Memory B cell (primary cell): ENCODE results near the gene THRB.
A peak's percentile ranks its signal among the peaks of the same experiment; 100 is the strongest.

Source experiments
- ATAC-seq: fragments of 150-1000 bp; cut with Tn5 transposase; 2 replicates; pipeline ENCODE4 v1.10.0; 2021; ENCODE audit warnings: low read depth, mild to moderate bottlenecking, moderate library complexity
- DNase-seq, 2 donors: peaks; one replicate each; pipeline ENCODE4 v3.0.0; 2022; ENCODE audit warnings: low spot score in 2 of 2
- H3K27ac Mint-ChIP-seq: one replicate; pipeline ENCODE4 v1.8.0; 2022; ENCODE audit warnings: mild to moderate bottlenecking, moderate library complexity, mixed read lengths
- H3K27me3 Mint-ChIP-seq: one replicate; pipeline ENCODE4 v1.8.0; 2022; ENCODE audit warnings: mixed read lengths
- H3K36me3 Mint-ChIP-seq: one replicate; pipeline ENCODE4 v1.8.0; 2022; ENCODE audit warnings: mild to moderate bottlenecking, mixed read lengths
- H3K4me1 Mint-ChIP-seq: one replicate; pipeline ENCODE4 v1.8.0; 2022; ENCODE audit warnings: mixed read lengths
- H3K4me3 Mint-ChIP-seq: one replicate; pipeline ENCODE4 v1.8.0; 2022; ENCODE audit warnings: mild to moderate bottlenecking, moderate library complexity, mixed read lengths
- H3K9me3 Mint-ChIP-seq: one replicate; pipeline ENCODE4 v1.8.0; 2022; ENCODE audit warnings: mixed read lengths

The THRB gene

DNA sequence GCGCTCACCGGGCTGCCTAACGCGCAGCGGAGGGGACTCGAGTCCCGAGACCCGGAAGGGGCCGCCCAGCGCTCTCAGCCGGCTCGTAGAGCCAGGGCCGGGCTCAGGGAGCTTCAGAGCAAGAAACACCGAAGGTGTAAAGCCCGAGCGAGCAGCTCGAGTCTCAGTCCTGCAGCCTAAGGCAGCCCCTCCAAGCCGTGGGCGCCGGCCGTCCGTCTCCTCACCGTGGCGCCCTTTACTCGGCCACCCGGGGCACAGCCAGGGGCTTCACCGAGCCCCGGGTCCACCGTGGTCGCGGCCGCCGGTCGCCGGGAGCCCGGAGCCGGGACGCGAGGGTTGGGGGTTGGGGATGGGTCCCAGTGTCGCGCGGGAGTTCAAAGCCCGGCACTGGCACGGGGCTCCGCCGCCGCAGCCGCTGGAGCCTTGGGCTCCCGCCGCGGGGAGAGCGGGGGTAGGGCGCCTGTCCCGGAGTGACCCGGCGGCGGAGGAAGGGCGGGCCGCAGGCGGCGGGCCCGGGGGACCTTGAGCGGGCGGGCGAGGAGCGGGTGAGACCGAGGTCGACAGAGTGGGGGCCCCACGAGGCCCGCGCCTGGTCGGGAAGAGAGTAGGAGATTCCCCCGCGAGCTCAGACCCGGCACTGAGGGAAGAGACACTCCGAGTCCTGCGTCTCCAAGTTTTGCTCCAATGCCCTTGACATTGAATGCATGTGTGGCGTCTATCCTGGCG, 26.9 kb upstream of the THRB start:
- ATAC-seq (peak; percentile 68), DNase-seq (peak; percentile 13 to 32)
- H3K27me3 Mint-ChIP-seq = peaks cover 25% of the 10 kb centered on the region
- no peaks in the 10 kb centered on the region for H3K36me3 Mint-ChIP-seq
- peaks cover 25% of the 10 kb centered on the region for H3K4me1 Mint-ChIP-seq
- no peaks in the 10 kb centered on the region for H3K9me3 Mint-ChIP-seq
- H3K4me3 Mint-ChIP-seq = peak overlapping the region; percentile 80
- peak overlapping the region; percentile 59 for H3K27ac Mint-ChIP-seq

DNA sequence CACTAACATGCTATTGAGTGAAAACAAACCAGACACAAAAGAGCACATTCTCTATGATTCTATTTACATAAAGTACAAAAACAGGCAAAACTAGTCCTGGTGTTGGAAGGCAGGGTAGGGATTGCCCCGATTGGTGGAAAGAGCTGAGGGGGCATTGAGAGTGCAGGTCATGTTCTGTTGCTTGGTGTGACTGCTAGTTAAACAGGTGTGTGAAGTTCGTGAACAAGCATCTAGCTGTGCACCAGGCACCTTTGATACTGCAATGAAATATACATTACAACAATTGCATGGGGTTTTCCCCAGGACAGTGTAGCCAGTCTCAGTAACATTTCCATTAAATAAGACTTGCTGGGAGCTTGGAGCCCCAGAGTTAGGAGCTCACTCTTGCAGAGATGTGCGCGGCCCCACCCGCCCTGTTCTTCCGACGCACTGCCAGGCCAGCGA, 26.3 kb upstream of the THRB start:
- peaks cover 25% of the 10 kb centered on the region for H3K27me3 Mint-ChIP-seq
- no peak for DNase-seq
- H3K9me3 Mint-ChIP-seq = no peaks in the 10 kb centered on the region
- H3K27ac Mint-ChIP-seq = peak overlapping the region; percentile 59
- H3K4me3 Mint-ChIP-seq = peak overlapping the region; percentile 80
- no peak for ATAC-seq
- peaks cover 25% of the 10 kb centered on the region for H3K4me1 Mint-ChIP-seq
- H3K36me3 Mint-ChIP-seq = no peaks in the 10 kb centered on the region

DNA sequence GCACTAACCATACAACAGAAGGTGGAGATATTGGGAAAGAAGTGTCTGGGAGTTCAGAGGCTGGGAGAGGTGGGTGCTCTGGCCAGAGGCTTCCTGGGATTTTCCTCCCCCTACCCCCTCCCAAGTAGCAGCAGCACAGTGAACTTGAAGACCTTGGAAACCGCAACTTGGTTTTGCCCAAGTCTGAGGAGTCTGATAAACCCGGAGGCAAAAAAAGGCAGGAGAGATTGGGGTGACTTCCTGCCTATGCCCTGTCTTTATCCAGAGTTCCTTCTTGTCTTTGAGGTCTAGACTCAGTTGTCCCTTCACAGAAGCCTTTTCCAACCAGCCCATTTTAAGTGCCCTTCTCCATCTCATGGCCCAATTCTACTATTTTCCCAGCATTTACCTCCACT, 25.4 kb upstream of the THRB start:
- Mint-ChIP-seq H3K36me3 (no peaks in the 10 kb centered on the region), H3K4me3 (peak overlapping the region; percentile 74), H3K27me3 (peaks cover 26% of the 10 kb centered on the region), H3K4me1 (peaks cover 25% of the 10 kb centered on the region), H3K9me3 (no peaks in the 10 kb centered on the region), H3K27ac (peak overlapping the region; percentile 85)
- no peak for ATAC-seq
- no peak for DNase-seq

GRCh38 chr3:24519368-24520100, 24.9 kb upstream of the THRB start:
- ATAC-seq = peak; percentile 49
- peaks cover 25% of the 10 kb centered on the region for H3K4me1 Mint-ChIP-seq
- no peaks in the 10 kb centered on the region for H3K36me3 Mint-ChIP-seq
- H3K4me3 Mint-ChIP-seq = peak overlapping the region; percentile 74
- no peaks in the 10 kb centered on the region for H3K9me3 Mint-ChIP-seq
- H3K27ac Mint-ChIP-seq = peak overlapping the region; percentile 85
- DNase-seq = no peak
- peaks cover 26% of the 10 kb centered on the region for H3K27me3 Mint-ChIP-seq

DNA sequence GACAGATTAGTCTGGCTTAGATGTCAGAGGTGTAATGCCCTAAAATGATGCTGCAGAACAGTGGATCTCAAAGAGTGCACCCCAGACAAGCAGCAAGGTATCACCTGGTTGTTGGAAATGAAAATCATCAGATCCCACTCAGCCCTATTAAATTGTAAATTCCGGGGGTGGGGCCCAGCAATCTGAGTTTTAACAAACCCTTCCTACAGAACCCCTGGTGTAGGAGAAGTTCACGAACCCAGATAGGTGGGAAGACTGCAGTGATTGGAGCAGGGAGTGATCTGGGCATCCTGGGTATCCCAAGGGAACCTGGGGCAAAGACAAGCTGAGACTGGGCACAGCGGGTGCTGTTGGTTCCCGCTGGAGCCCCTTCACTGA, 24.3 kb upstream of the THRB start:
- no peak overlapping the region for H3K4me3 Mint-ChIP-seq
- ATAC-seq = no peak
- peaks cover 26% of the 10 kb centered on the region for H3K27me3 Mint-ChIP-seq
- H3K36me3 Mint-ChIP-seq = no peaks in the 10 kb centered on the region
- no peaks in the 10 kb centered on the region for H3K9me3 Mint-ChIP-seq
- DNase-seq = no peak
- H3K4me1 Mint-ChIP-seq = peaks cover 25% of the 10 kb centered on the region
- peak overlapping the region; percentile 85 for H3K27ac Mint-ChIP-seq

DNA sequence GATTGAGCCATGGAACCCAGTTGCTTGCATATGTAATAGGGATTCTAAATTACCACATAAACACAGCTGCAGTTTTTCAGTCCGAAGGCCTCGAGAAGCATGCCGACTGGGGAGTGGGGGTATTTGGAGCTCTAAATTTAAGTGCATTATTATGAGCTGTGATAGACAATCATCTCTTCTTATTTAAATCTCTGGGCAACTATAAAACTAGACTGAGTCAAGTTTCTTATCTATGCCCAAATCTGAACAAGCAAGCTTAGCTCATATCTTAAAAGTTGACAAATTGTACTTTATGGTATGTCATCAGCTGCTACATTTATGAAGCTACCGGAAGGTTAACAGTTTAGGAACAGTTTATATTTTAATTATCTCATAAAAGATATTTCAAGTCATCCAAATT, 19.5 kb upstream of the THRB start:
- Mint-ChIP-seq H3K27ac (no peak overlapping the region), H3K27me3 (peaks cover 8% of the 10 kb centered on the region), H3K4me1 (peaks cover 2% of the 10 kb centered on the region), H3K4me3 (no peak overlapping the region), H3K36me3 (no peaks in the 10 kb centered on the region), H3K9me3 (no peaks in the 10 kb centered on the region)
- DNase-seq (no peak), ATAC-seq (no peak)

GRCh38 chr3:24513463-24513862, 18.8 kb upstream of the THRB start:
- Mint-ChIP-seq H3K4me3 (no peak overlapping the region), H3K4me1 (peaks cover 1% of the 10 kb centered on the region)

DNA sequence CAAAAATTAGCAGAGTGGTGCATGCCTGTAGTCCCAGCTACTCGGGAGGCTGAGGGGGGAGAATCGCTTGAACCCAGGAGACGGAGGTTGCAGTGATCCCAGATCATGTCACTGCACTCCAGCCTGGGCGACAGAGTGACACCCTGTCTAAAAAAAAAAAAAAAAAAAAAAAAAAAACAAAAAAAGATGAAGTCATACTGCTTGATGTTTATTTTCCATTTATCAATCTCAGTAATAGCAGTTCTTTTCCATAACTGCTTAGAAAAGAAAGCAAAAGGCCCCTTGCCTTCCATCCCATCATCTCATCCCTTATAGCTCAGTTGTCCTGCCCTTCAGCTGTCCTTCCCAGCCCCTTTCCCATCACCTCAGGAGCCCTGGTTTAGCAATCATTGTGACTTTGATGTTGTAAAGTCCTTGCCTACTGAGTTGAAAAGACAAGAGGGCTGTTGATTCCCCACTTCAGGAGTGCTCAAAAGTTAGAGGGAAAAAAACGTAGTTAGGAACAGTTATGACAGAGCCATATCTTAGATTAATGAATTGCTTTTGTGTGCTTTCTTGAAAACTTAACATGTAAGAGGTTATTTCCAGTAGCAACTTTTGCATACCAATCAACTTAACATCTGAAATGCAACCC, 18.0 kb upstream of the THRB start:
- no peak for ATAC-seq
- no peak for DNase-seq
- Mint-ChIP-seq H3K36me3 (no peaks in the 10 kb centered on the region), H3K27ac (no peak overlapping the region), H3K27me3 (peaks cover 5% of the 10 kb centered on the region), H3K4me3 (no peak overlapping the region), H3K4me1 (peaks cover 5% of the 10 kb centered on the region), H3K9me3 (peaks cover 1% of the 10 kb centered on the region)

More at GRCh38 chr3:24513463-24513862, 18.8 kb upstream of the THRB start:
- no peaks in the 10 kb centered on the region for H3K9me3 Mint-ChIP-seq
- no peak for DNase-seq
- H3K36me3 Mint-ChIP-seq = no peaks in the 10 kb centered on the region
- no peak for ATAC-seq
- H3K27me3 Mint-ChIP-seq = peaks cover 7% of the 10 kb centered on the region
- H3K27ac Mint-ChIP-seq = no peak overlapping the region

- peaks cover 1% of the 10 kb centered on the region for H3K9me3 Mint-ChIP-seq
- peaks cover 2% of the 10 kb centered on the region for H3K27me3 Mint-ChIP-seq
- no peak for ATAC-seq
These were observed 15.5 kb upstream of the THRB start for GRCh38 chr3:24510030-24510648.

GRCh38 chr3:24508423-24508839, 13.8 kb upstream of the THRB start:
- Mint-ChIP-seq H3K27me3 (peaks cover 2% of the 10 kb centered on the region), H3K27ac (no peak overlapping the region), H3K4me3 (no peak overlapping the region), H3K9me3 (peaks cover 3% of the 10 kb centered on the region), H3K36me3 (no peaks in the 10 kb centered on the region), H3K4me1 (peaks cover 26% of the 10 kb centered on the region)
- ATAC-seq (no peak), DNase-seq (no peak)

More at GRCh38 chr3:24510030-24510648, 15.5 kb upstream of the THRB start:
- Mint-ChIP-seq H3K27ac (no peak overlapping the region), H3K4me3 (no peak overlapping the region), H3K4me1 (peaks cover 17% of the 10 kb centered on the region), H3K36me3 (no peaks in the 10 kb centered on the region)
- no peak for DNase-seq

GRCh38 chr3:24507776-24508422, 13.2 kb upstream of the THRB start:
- Mint-ChIP-seq H3K27ac (no peak overlapping the region), H3K9me3 (peaks cover 3% of the 10 kb centered on the region), H3K4me1 (peaks cover 26% of the 10 kb centered on the region), H3K36me3 (no peaks in the 10 kb centered on the region), H3K27me3 (peaks cover 2% of the 10 kb centered on the region), H3K4me3 (no peak overlapping the region)
- DNase-seq (no peak), ATAC-seq (peak; percentile 80)

DNA sequence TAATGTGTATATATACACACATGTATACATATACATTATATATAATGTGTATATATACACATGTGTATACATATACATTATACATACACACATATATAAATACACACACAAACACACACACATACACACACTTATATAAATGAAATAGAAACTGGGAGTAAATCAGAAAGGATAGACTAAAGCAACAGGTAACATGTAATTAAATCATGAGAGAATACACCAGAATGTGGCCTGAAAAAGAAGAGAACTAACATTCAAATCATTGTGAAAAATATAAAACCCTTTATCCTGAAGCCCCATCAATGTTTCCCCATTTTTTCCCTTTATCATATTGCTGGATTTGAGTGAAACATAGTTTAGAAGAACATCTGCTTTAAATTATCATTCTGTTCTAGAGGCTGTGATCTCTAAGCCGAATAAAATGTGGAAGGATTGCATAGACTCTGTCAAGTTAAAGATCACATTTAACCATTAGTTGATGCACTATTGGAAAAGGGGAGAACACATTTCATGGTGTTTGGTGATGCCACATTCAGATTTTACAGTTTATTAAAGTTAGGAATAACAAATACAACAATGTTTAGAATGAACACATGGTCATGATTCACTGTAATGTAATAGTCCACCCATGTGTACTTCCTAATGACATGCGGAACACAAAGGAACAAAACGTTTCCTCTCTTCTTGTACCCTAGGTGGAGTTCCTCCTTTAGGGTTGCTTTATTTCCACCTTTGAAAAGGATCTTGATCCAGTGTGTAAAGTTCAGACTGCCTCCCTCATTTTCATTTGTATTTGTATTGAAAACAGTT, 12.5 kb upstream of the THRB start:
- H3K4me3 Mint-ChIP-seq = no peak overlapping the region
- peaks cover 2% of the 10 kb centered on the region for H3K27me3 Mint-ChIP-seq
- ATAC-seq = peak; percentile 17

More for the DNA sequence above, 12.5 kb upstream of the THRB start:
- no peaks in the 10 kb centered on the region for H3K36me3 Mint-ChIP-seq
- peaks cover 3% of the 10 kb centered on the region for H3K9me3 Mint-ChIP-seq
- no peak for DNase-seq
- H3K4me1 Mint-ChIP-seq = peaks cover 29% of the 10 kb centered on the region
- no peak overlapping the region for H3K27ac Mint-ChIP-seq
